ENCODE results near the gene XXYLT1.

XXYLT1 gene

DNA sequence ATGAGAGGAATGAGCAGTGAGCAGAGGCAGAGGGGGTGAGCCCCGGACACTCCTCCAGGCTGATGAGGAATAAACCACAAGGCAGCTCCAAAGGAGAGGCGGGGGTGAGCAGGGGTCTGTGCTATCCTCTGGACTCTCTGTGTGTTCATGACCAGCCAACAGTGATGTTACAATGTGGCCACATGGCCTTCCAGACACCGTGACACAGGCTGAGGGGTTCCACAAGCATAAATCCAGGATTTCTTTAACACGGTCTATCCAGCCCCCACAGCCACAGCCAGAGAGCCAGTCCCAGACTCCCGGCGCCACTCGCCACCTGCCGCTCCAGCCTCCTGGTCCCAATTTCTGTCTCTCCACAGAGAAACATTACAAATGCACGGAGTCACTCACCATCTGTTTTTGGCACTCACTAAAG is 24.4 kb downstream of the XXYLT1 start:
- Histone ChIP-seq H3K9me3 (ENCODE audit: control insufficient read depth, insufficient read depth, low read depth, low read length) (no peaks in the 10 kb centered on the region), H3K27ac (ENCODE audit: extremely low read depth, low read depth, low read length) (no peak overlapping the region), H3K4me1 (ENCODE audit: control insufficient read depth, insufficient read depth, low read length) (no peaks in the 10 kb centered on the region), H3K36me3 (ENCODE audit: control insufficient read depth in 2 of 2, insufficient read depth in 1 of 2, low read length in 2 of 2) (peaks cover 0 to 3% of the 10 kb centered on the region in 2 experiments; a peak in 1 of 3 replicates), H3K4me3 (ENCODE audit: low read depth, low read length) (no peak overlapping the region)
- no peak for TF ChIP-seq MZF1 (tag by site-specific recombination; IDR thresholded peaks at IDR 0.05; ENCODE audit: borderline replicate concordance)
- TF ChIP-seq ZNF175 (tag by site-specific recombination; IDR thresholded peaks at IDR 0.05) = no peak
- no peak for TF ChIP-seq ZNF433 (tag by site-specific recombination; IDR thresholded peaks at IDR 0.05; ENCODE audit: low read depth)
- TF ChIP-seq ZNF404 (tag by site-specific recombination; IDR thresholded peaks at IDR 0.05) = no peak
- TF ChIP-seq, protein P1, sequence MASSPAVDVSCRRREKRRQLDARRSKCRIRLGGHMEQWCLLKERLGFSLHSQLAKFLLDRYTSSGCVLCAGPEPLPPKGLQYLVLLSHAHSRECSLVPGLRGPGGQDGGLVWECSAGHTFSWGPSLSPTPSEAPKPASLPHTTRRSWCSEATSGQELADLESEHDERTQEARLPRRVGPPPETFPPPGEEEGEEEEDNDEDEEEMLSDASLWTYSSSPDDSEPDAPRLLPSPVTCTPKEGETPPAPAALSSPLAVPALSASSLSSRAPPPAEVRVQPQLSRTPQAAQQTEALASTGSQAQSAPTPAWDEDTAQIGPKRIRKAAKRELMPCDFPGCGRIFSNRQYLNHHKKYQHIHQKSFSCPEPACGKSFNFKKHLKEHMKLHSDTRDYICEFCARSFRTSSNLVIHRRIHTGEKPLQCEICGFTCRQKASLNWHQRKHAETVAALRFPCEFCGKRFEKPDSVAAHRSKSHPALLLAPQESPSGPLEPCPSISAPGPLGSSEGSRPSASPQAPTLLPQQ (tag by site-specific recombination; IDR thresholded peaks at IDR 0.05) = no peak
- TF ChIP-seq ZNF311 (tag by site-specific recombination; IDR thresholded peaks at IDR 0.05; ENCODE audit: borderline replicate concordance) = no peak
- no peak for TF ChIP-seq ZNF132 (tag by site-specific recombination; IDR thresholded peaks at IDR 0.05; ENCODE audit: borderline replicate concordance)
- TF ChIP-seq ZNF571 (tag by site-specific recombination; IDR thresholded peaks at IDR 0.05) = no peak
- no peak for TF ChIP-seq ZNF157 (tag by site-specific recombination; IDR thresholded peaks at IDR 0.05)
- POLR2A ChIA-PET = no interaction called here
- CTCF ChIA-PET = no interaction called here

DNA sequence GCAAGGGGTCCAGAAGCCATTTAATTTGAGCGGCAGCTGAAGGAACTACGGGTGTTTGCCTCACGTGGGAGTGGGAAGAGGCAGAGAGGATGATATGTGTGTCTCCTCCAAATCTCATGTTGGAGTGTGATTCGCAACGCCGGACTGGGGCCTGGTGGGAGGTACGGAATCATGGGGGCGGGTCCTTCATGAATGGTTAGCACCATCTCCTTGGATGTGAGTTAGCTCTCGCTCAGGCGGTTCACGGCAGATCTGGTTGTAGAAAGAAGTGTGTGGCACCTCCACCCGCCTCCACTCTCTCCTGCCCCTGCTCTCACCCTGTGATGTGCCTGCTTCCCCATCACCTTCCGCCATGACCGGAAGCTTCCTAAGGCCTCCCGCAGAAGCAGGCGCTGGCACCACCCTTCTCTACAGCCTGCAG is 25.4 kb downstream of the XXYLT1 start:
- POLR2A ChIA-PET = interaction anchor here (0.7 kb wide), 1 partner anchor 10 kb away, joined by 3 read pairs; no protein-coding TSS in a partner anchor
- H3K4me1 ChIP-seq (ENCODE audit: control insufficient read depth, insufficient read depth, low read length) = no peaks in the 10 kb centered on the region
- no peaks in the 10 kb centered on the region for H3K9me3 ChIP-seq (ENCODE audit: control insufficient read depth, insufficient read depth, low read depth, low read length)
- H3K4me3 ChIP-seq (ENCODE audit: low read depth, low read length) = no peak overlapping the region
- CTCF ChIA-PET = no interaction called here
- no peak overlapping the region for H3K27ac ChIP-seq (ENCODE audit: extremely low read depth, low read depth, low read length)
- peaks cover 0 to 3% of the 10 kb centered on the region in 2 experiments; a peak in 1 of 3 replicates for H3K36me3 ChIP-seq (ENCODE audit: control insufficient read depth in 2 of 2, insufficient read depth in 1 of 2, low read length in 2 of 2)
- TF ChIP-seq, protein P2, sequence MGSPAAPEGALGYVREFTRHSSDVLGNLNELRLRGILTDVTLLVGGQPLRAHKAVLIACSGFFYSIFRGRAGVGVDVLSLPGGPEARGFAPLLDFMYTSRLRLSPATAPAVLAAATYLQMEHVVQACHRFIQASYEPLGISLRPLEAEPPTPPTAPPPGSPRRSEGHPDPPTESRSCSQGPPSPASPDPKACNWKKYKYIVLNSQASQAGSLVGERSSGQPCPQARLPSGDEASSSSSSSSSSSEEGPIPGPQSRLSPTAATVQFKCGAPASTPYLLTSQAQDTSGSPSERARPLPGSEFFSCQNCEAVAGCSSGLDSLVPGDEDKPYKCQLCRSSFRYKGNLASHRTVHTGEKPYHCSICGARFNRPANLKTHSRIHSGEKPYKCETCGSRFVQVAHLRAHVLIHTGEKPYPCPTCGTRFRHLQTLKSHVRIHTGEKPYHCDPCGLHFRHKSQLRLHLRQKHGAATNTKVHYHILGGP (tag by site-specific recombination; IDR thresholded peaks at IDR 0.05) = no peak
- TF ChIP-seq SETDB1 (IDR thresholded peaks at IDR 0.05; ENCODE audit: insufficient read length, low read length) = no peak
- TF ChIP-seq BCL11A (tag by site-specific recombination; IDR thresholded peaks at IDR 0.05; ENCODE audit: low read depth) = no peak
- no peak for TF ChIP-seq ZFP41 (tag by site-specific recombination; IDR thresholded peaks at IDR 0.05; ENCODE audit: borderline replicate concordance)
- TF ChIP-seq, protein P3, sequence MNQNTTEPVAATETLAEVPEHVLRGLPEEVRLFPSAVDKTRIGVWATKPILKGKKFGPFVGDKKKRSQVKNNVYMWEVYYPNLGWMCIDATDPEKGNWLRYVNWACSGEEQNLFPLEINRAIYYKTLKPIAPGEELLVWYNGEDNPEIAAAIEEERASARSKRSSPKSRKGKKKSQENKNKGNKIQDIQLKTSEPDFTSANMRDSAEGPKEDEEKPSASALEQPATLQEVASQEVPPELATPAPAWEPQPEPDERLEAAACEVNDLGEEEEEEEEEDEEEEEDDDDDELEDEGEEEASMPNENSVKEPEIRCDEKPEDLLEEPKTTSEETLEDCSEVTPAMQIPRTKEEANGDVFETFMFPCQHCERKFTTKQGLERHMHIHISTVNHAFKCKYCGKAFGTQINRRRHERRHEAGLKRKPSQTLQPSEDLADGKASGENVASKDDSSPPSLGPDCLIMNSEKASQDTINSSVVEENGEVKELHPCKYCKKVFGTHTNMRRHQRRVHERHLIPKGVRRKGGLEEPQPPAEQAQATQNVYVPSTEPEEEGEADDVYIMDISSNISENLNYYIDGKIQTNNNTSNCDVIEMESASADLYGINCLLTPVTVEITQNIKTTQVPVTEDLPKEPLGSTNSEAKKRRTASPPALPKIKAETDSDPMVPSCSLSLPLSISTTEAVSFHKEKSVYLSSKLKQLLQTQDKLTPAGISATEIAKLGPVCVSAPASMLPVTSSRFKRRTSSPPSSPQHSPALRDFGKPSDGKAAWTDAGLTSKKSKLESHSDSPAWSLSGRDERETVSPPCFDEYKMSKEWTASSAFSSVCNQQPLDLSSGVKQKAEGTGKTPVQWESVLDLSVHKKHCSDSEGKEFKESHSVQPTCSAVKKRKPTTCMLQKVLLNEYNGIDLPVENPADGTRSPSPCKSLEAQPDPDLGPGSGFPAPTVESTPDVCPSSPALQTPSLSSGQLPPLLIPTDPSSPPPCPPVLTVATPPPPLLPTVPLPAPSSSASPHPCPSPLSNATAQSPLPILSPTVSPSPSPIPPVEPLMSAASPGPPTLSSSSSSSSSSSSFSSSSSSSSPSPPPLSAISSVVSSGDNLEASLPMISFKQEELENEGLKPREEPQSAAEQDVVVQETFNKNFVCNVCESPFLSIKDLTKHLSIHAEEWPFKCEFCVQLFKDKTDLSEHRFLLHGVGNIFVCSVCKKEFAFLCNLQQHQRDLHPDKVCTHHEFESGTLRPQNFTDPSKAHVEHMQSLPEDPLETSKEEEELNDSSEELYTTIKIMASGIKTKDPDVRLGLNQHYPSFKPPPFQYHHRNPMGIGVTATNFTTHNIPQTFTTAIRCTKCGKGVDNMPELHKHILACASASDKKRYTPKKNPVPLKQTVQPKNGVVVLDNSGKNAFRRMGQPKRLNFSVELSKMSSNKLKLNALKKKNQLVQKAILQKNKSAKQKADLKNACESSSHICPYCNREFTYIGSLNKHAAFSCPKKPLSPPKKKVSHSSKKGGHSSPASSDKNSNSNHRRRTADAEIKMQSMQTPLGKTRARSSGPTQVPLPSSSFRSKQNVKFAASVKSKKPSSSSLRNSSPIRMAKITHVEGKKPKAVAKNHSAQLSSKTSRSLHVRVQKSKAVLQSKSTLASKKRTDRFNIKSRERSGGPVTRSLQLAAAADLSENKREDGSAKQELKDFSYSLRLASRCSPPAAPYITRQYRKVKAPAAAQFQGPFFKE (tag by site-specific recombination; IDR thresholded peaks at IDR 0.05; ENCODE audit: borderline replicate concordance) = no peak
- TF ChIP-seq ZNF37A (tag by site-specific recombination; IDR thresholded peaks at IDR 0.05) = no peak
- no peak for TF ChIP-seq ZNF76 (tag by site-specific recombination; IDR thresholded peaks at IDR 0.05; ENCODE audit: borderline replicate concordance, low read depth)
- no peak for TF ChIP-seq ZNF623 (tag by site-specific recombination; IDR thresholded peaks at IDR 0.05)
- no peak for TF ChIP-seq ZNF335 (tag by site-specific recombination; conservative IDR thresholded peaks at IDR 0.05)
- TF ChIP-seq YY2 (tag by site-specific recombination; IDR thresholded peaks at IDR 0.05) = no peak
- TF ChIP-seq ZNF426 (tag by site-specific recombination; IDR thresholded peaks at IDR 0.05) = no peak
- no peak for TF ChIP-seq EGR2 (tag by site-specific recombination; IDR thresholded peaks at IDR 0.05; ENCODE audit: low read depth)
- TF ChIP-seq MYNN (tag by site-specific recombination; IDR thresholded peaks at IDR 0.05; ENCODE audit: borderline replicate concordance) = no peak

Data from HEK293 (cell line).